SU-DHL-6 (cell line): ENCODE data around the gene WFDC1.

ENCODE experiments used
- H2AFZ ChIP-seq: fragments of 200-600 bp; sonication (generic); 2 replicates; pipeline ENCODE4 v1.6.1; 2014; ENCODE audit warnings: low read depth, mild to moderate bottlenecking, moderate library complexity, mixed read lengths, antibody characterized with exemption, low read length; ENCODE audit not compliant: severe bottlenecking
- H3F3A ChIP-seq: fragments of 200-600 bp; shearing (Covaris generic); 2 replicates; pipeline ENCODE4 v1.6.0; 2016; ENCODE audit warnings: antibody characterized with exemption, mild to moderate bottlenecking; ENCODE audit not compliant: insufficient read depth
- H3K27ac ChIP-seq: fragments of 200-600 bp; sonication (generic); 2 replicates; pipeline ENCODE4 v1.5.1; 2016; ENCODE audit warnings: low read depth, mild to moderate bottlenecking, low read length, moderate library complexity, mixed read lengths
- H3K27me3 ChIP-seq: fragments of 200-600 bp; sonication (generic), shearing (Covaris generic); 2 replicates; pipeline ENCODE4 v1.6.0; 2014; ENCODE audit warnings: mild to moderate bottlenecking, low read length
- H3K36me3 ChIP-seq: fragments of 200-600 bp; sonication (generic); 2 replicates; pipeline ENCODE4 v1.6.1; 2014; ENCODE audit warnings: mild to moderate bottlenecking, low read length, mixed read lengths
- H3K4me2 ChIP-seq: fragments of 300-600, 200-600 bp; shearing (Covaris generic), sonication (generic); 2 replicates; pipeline ENCODE4 v1.6.0; 2014; ENCODE audit warnings: low read length, low read depth, mild to moderate bottlenecking; ENCODE audit not compliant: poor library complexity, severe bottlenecking
- H3K4me3 ChIP-seq: fragments of 200-600 bp; sonication (generic); 2 replicates; pipeline ENCODE4 v1.5.1; 2014; ENCODE audit warnings: antibody characterized with exemption, low read length, mild to moderate bottlenecking, mixed read lengths; ENCODE audit not compliant: insufficient read depth, poor library complexity, severe bottlenecking
- H3K79me2 ChIP-seq: fragments of 200-600 bp; sonication (generic); 2 replicates; pipeline ENCODE4 v1.6.1; 2014; ENCODE audit warnings: mild to moderate bottlenecking, low read length, moderate library complexity; ENCODE audit not compliant: insufficient read depth
- H3K9ac ChIP-seq: fragments of 200-600 bp; sonication (generic); 2 replicates; pipeline ENCODE4 v1.7.0; 2014; ENCODE audit warnings: mild to moderate bottlenecking, low read length
- H3K9me2 ChIP-seq: fragments of 200-600 bp; sonication (generic); replicated peaks from 2 replicates; pipeline ENCODE4 v1.6.1; 2014; ENCODE audit warnings: low read length; ENCODE audit not compliant: insufficient read depth
- H3K9me3 ChIP-seq: fragments of 200-600 bp; sonication (generic); 2 replicates; pipeline ENCODE4 v1.6.1; 2014; ENCODE audit warnings: low read length, mixed read lengths; ENCODE audit not compliant: insufficient read depth
- H4K20me1 ChIP-seq: fragments of 200-600 bp; sonication (generic); 2 replicates; pipeline ENCODE4 v1.6.1; 2014; ENCODE audit warnings: low read depth, mild to moderate bottlenecking, antibody characterized with exemption, low read length, moderate library complexity, mixed read lengths
- EZH2phosphoT487 ChIP-seq: fragments of 200-600 bp; sonication (generic), shearing (Covaris generic); conservative IDR thresholded peaks from 2 replicates; pipeline ENCODE4 v1.6.1; 2018; ENCODE audit warnings: mild to moderate bottlenecking, antibody characterized with exemption, low read length, moderate library complexity, mixed read lengths
- TF ChIP-seq, protein P1 (sequence below): fragments of 200-600 bp; sonication (generic); IDR thresholded peaks from one replicate; pipeline ENCODE4 v1.5.1; 2017; ENCODE audit warnings: antibody characterized with exemption, mild to moderate bottlenecking, low read length, moderate library complexity; ENCODE audit not compliant: insufficient read depth, poor library complexity, severe bottlenecking

Gene WFDC1

DNA sequence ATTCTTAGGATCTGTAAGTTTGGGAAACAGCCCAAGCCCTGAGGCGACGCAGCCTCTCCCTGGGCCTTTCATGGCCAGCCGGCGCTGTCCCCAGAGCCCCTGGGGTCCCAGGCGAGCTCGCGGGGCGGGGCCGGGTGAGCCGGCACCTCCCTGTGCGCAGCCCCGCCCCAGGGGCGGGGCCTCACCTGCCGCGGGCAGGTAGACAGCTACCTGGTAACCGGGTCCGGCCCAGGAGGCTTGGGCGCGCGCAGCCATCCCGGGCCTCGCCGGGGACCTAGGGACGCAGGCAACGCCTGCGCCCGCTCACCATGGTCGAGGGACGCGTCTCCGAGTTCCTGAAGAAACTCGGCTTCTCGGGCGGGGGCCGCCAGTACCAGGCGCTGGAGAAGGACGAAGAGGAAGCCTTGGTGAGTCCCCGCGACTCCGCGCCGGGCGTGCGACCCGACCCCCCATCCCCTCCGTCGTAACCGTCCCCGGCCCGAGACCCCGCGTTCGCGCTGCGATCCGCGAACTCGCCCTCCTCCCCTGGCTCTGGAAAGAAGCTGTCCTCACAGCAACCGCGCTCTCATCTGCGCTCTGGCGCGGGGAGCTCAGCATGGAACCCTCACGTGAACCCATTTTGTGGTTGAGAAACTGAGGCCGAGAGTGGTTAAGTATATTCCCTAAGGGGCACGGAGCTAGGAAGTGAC lies 73.8 kb downstream of the WFDC1 start, which contains the start of gene ATP2C2:
TSS of gene ATP2C2 (plus strand) at position 231 of the 689 bp plus-strand sequence. CDS start at position 309, 78 bp downstream.
- Histone ChIP-seq H3K9ac (no peak within 1 kb of the TSS), H3K4me2 (no peak within 1 kb of the TSS), H3K9me2 (no peaks in the 10 kb centered on the region), H3K4me3 (no peak within 1 kb of the TSS), H4K20me1 (no peaks in the 10 kb centered on the region), H3F3A (no peaks in the 10 kb centered on the region), H3K79me2 (no peaks in the 10 kb centered on the region), H3K27me3 (no peaks in the 10 kb centered on the region), H3K27ac (no peak within 1 kb of the TSS), H2AFZ (no peak within 1 kb of the TSS), H3K9me3 (no peaks in the 10 kb centered on the region), H3K36me3 (no peaks in the 10 kb centered on the region)
- no peak for TF ChIP-seq EZH2phosphoT487
- TF ChIP-seq, protein P1, sequence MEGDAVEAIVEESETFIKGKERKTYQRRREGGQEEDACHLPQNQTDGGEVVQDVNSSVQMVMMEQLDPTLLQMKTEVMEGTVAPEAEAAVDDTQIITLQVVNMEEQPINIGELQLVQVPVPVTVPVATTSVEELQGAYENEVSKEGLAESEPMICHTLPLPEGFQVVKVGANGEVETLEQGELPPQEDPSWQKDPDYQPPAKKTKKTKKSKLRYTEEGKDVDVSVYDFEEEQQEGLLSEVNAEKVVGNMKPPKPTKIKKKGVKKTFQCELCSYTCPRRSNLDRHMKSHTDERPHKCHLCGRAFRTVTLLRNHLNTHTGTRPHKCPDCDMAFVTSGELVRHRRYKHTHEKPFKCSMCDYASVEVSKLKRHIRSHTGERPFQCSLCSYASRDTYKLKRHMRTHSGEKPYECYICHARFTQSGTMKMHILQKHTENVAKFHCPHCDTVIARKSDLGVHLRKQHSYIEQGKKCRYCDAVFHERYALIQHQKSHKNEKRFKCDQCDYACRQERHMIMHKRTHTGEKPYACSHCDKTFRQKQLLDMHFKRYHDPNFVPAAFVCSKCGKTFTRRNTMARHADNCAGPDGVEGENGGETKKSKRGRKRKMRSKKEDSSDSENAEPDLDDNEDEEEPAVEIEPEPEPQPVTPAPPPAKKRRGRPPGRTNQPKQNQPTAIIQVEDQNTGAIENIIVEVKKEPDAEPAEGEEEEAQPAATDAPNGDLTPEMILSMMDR = no peak

DNA sequence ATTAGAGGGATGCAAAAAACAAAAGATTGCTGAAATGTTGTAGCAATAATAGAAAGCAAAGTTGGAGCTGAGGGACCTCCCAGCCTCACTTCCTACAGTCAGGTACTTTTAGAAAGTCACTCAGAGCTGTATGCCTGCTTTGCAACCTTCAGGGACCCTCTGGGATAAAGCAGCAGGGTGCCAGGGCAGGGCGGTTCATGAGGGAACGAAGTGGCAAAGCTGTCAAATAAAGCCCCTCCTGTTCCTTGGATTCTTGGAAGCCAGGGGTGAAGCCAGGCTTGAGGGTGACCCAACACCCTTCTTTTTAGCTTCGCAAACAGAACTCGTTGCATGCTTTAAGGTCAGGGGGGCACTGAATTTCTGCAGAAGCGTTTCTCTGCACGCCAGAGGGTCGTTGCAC lies 74.4 kb downstream of the WFDC1 start:
- Histone ChIP-seq H3K9me3 (no peaks in the 10 kb centered on the region), H3K36me3 (no peaks in the 10 kb centered on the region), H3K79me2 (no peaks in the 10 kb centered on the region), H3F3A (no peaks in the 10 kb centered on the region), H3K4me3 (no peak overlapping the region), H3K9ac (no peak overlapping the region), H3K4me2 (no peak overlapping the region), H3K9me2 (no peaks in the 10 kb centered on the region), H4K20me1 (no peaks in the 10 kb centered on the region), H3K27me3 (no peaks in the 10 kb centered on the region), H3K27ac (no peak overlapping the region), H2AFZ (no peak overlapping the region)
- TF ChIP-seq, protein P1 = no peak
- no peak for TF ChIP-seq EZH2phosphoT487

DNA sequence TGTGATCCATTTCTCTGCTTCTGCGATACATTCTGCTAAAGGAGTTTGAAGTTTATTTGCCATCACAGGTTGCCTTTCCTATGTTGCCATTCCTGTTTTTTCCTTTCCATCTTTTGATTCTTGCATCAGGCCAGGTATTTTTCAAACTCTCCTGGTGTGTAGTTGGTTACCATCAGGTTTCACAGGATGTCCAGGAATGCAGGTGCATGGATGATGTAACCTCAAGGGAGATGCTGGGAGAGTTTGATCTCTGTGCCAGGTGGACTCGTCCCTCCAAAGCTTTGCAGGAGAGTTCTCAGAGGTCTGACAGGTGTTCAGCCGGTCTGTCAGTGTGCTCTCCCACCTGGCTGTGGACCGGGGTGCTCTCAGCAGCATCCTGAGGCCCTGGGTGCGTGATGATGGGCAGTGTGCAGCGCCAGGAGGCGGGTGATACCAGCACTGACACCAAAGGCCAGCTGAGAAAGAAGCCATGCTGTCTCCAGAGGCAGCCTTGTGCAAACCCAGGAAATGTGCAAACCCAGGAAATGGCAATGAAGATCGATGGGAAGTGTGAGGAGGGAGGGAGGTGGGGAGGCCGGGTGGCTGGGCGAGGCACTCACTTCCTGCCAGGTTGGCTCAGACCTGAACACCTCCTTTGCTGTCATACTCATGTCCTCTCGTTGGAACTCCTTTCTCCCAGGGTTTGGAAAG lies 75.4 kb downstream of the WFDC1 start:
- Histone ChIP-seq H3K27me3 (no peaks in the 10 kb centered on the region), H3K4me3 (no peak overlapping the region), H3K9me3 (no peaks in the 10 kb centered on the region), H3K9ac (no peak overlapping the region), H4K20me1 (no peaks in the 10 kb centered on the region), H3K79me2 (no peaks in the 10 kb centered on the region), H2AFZ (no peak overlapping the region), H3K4me2 (no peak overlapping the region), H3K27ac (no peak overlapping the region), H3K9me2 (no peaks in the 10 kb centered on the region), H3K36me3 (no peaks in the 10 kb centered on the region), H3F3A (no peaks in the 10 kb centered on the region)
- TF ChIP-seq, protein P1 = no peak
- no peak for TF ChIP-seq EZH2phosphoT487
